ENCODE measurements around the gene RD3L. TPM values are rescaled to one million over a fixed set of nuclear protein-coding genes. Genes with fewer than 3 reads are reported as not detected.
"Not testable (repeated sequence)": the region's sequence is repeated elsewhere in the genome, so short reads cannot be mapped to it uniquely, and the experiment has no call there.

The RD3L gene
- total and polyA plus RNA-seq, 2 of the 4 experiments (the other 2 are of a cell fraction) = not detected

DNA sequence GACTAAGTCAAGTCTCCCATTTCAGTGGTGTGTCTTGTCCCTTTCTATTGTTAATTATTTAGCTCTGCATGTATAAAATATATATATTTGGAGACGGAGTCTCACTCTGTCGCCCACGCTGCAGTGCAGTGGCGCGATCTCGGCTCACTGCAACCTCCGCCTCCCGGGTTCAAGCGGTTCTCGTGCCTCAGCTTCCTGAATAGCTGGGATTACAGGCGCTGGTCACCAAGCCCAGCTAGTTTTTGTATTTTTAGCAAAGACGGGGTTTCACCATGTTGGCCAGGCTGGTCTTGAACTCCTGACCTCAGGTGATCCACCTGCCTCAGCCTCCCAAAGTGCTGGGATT lies 20.5 kb downstream of the RD3L start:
- H3K27ac ChIP-seq (ENCODE audit: insufficient read depth, low read length); H3K56ac ChIP-seq (ENCODE audit: extremely low read depth, insufficient read depth, low read length); H4K91ac ChIP-seq (ENCODE audit: insufficient read depth, low read depth, low read length); H3K4ac ChIP-seq (ENCODE audit: low read depth, low read length); H2BK15ac ChIP-seq (ENCODE audit: low read depth, low read length); H3K9ac ChIP-seq (ENCODE audit: low read depth, low read length); in situ Hi-C loops (cut with MboI; ENCODE audit: low sequenced_read_pairs); H4K5ac ChIP-seq (ENCODE audit: low read depth, low read length); H3K9me1 ChIP-seq (ENCODE audit: insufficient read depth, low read length); H3K14ac ChIP-seq (replicated peaks; ENCODE audit: low read depth, low read length); H2AK5ac ChIP-seq (ENCODE audit: low read depth, low read length); ATAC-seq (ENCODE audit: low read depth); BruUV-seq (replicated peaks); H3K36me3 ChIP-seq (ENCODE audit: control insufficient read depth, insufficient read depth, low read length); H3K9me3 ChIP-seq (ENCODE audit: control insufficient read depth, insufficient read depth, low read length); H2BK120ac ChIP-seq (ENCODE audit: low read depth, low read length); H3K27me3 ChIP-seq (ENCODE audit: control insufficient read depth, insufficient read depth, low read length); H2BK20ac ChIP-seq (ENCODE audit: low read depth, low read length); H3K4me1 ChIP-seq (ENCODE audit: control insufficient read depth, insufficient read depth, low read length); H3K4me3 ChIP-seq (ENCODE audit: insufficient read depth, low read depth, low read length); dilution Hi-C loops (cut with HindIII; ENCODE audit: low sequenced_read_pairs, unreplicated experiment); H2AK9ac ChIP-seq (replicated peaks; ENCODE audit: low read depth, low read length, poor library complexity); H3K23ac ChIP-seq (ENCODE audit: low read depth, low read length); DNase-seq; H3K18ac ChIP-seq (ENCODE audit: low read depth, low read length); POLR2A ChIA-PET (ENCODE audit: unreplicated experiment); H2BK5ac ChIP-seq (ENCODE audit: low read depth, low read length, poor library complexity, severe bottlenecking): not testable (repeated sequence)
- CTCF ChIA-PET = interaction anchor here (0.5 to 0.8 kb wide), 2 partner anchors 87 to 96 kb away, joined by 3 read pairs; no protein-coding TSS in a partner anchor
- peak overlapping the region in 1 of 2 experiments; percentile 71; a peak in 1 of 4 replicates for H4K8ac ChIP-seq (ENCODE audit: low read depth in 2 of 2, low read length in 2 of 2)
- peak overlapping the region; percentile 98 for H2AFZ ChIP-seq (replicated peaks; ENCODE audit: low read length, poor library complexity)
- peaks cover 6 to 26% of the 10 kb centered on the region in 2 experiments; a peak in 3 of 4 replicates for H3K79me1 ChIP-seq (ENCODE audit: low read depth in 1 of 2, low read length in 2 of 2)
- 74% methylated on average over 8 of the region's 12 CpGs; no CpG with 5 or more reads in 1 of the 2 experiments for WGBS, 2 experiments (ENCODE audit: extremely low coverage in 2 of 2, insufficient read length in 1 of 2)
- H3K4me2 ChIP-seq (ENCODE audit: low read depth, low read length) = peak overlapping the region; percentile 90
- H4K20me1 ChIP-seq (ENCODE audit: insufficient read depth, low read length) = peaks cover 26% of the 10 kb centered on the region; the same call in 1 of the 2 replicates
- intact Hi-C loops (cut with micrococcal nuclease) = loop anchor here (5.0 kb wide), 1 partner anchor 115 kb away; no protein-coding TSS in a partner anchor
